T-helper 1 cell treated with Interleukin-12 subunit alpha and Interleukin-12 subunit beta and Interleukin-4 antibody, amounts not matched to agents 30 ng/mL and 1 ng/mL, for 36 hours (primary cell): ENCODE measurements around the gene OXA1L. TPM values are rescaled to one million over a fixed set of nuclear protein-coding genes. Genes with fewer than 3 reads are reported as not detected.

Source experiments
- total RNA-seq: library from RNA; stranded (reverse); gene quantifications from 2 replicates; pipeline ENCODE4 v1.2.3, GENCODE V29; 2022

OXA1L gene
- total RNA-seq, 1 donor from 2014 or later, result 120 TPM

Other genes with a start within 250 kb of the OXA1L start
- 177 and 190 TPM in 2 replicates for gene DAD1, start 177.5 kb upstream of the OXA1L start, total RNA-seq
- 16.1 and 18.6 TPM in 2 replicates for gene ABHD4, start 168.4 kb upstream of the OXA1L start, total RNA-seq
- not detected in 2 replicates for gene OR6J1, start 122.3 kb upstream of the OXA1L start, total RNA-seq
- gene SLC7A7, start 48.7 kb downstream of the OXA1L start, total RNA-seq, result 0.54 TPM in 1 of 2 replicates, not detected in the other
- gene MRPL52, start 63.2 kb downstream of the OXA1L start, total RNA-seq, result 136 and 138 TPM in 2 replicates
- gene MMP14, start 69.9 kb downstream of the OXA1L start, total RNA-seq, result 2.1 and 3.2 TPM in 2 replicates
- gene LRP10, start 105.1 kb downstream of the OXA1L start, total RNA-seq, result 78.4 and 82.0 TPM in 2 replicates
- gene REM2, start 116.5 kb downstream of the OXA1L start, total RNA-seq, result 0.51 and 1.0 TPM in 2 replicates
- 95.9 and 98.9 TPM in 2 replicates for gene RBM23, start 152.5 kb downstream of the OXA1L start, total RNA-seq
- 80.5 and 88.4 TPM in 2 replicates for gene PRMT5, start 162.7 kb downstream of the OXA1L start, total RNA-seq
- 38.0 and 45.4 TPM in 2 replicates for gene HAUS4, start 190.4 kb downstream of the OXA1L start, total RNA-seq
- gene AJUBA, start 215.9 kb downstream of the OXA1L start, total RNA-seq, result 0.74 and 1.9 TPM in 2 replicates
- 9.3 and 10.1 TPM in 2 replicates for gene C14orf93, start 243.5 kb downstream of the OXA1L start, total RNA-seq